MM.1S (cell line): ENCODE data around the gene PCYOX1L.

Experiments used
- DNase-seq: peaks from one replicate; pipeline ENCODE4 v3.0.0-alpha.2; 2015
- H2AFZ ChIP-seq: fragments of 300-600 bp; sonication (generic); 2 replicates; pipeline ENCODE4 v1.6.0; 2016; ENCODE audit warnings: antibody characterized with exemption, low read length
- H3F3A ChIP-seq: fragments of 300-600 bp; sonication (generic); 2 replicates; pipeline ENCODE4 v1.6.1; 2016; ENCODE audit warnings: mild to moderate bottlenecking, antibody characterized with exemption, low read length, moderate library complexity, mixed read lengths; ENCODE audit not compliant: insufficient read depth
- H3K27ac ChIP-seq: fragments of 300-600 bp; sonication (generic); 2 replicates; pipeline ENCODE4 v1.5.1; 2016; ENCODE audit warnings: mild to moderate bottlenecking, low read length
- H3K27me3 ChIP-seq: fragments of 300-600 bp; sonication (generic); replicated peaks from 2 replicates; pipeline ENCODE4 v1.6.0; 2016; ENCODE audit warnings: low read length; ENCODE audit not compliant: insufficient read depth
- H3K36me3 ChIP-seq: fragments of 300-600 bp; sonication (generic); replicated peaks from 2 replicates; pipeline ENCODE4 v1.6.1; 2016; ENCODE audit warnings: mild to moderate bottlenecking, low read length, mixed read lengths; ENCODE audit not compliant: insufficient read depth
- H3K4me1 ChIP-seq: fragments of 300-600 bp; sonication (generic); 2 replicates; pipeline ENCODE4 v1.6.1; 2016; ENCODE audit warnings: low read length, mixed read lengths
- H3K4me2 ChIP-seq: fragments of 300-600 bp; sonication (generic); 2 replicates; pipeline ENCODE4 v1.6.0; 2016; ENCODE audit warnings: low read depth, low read length
- H3K4me3 ChIP-seq: fragments of 300-600 bp; sonication (generic); 2 replicates; pipeline ENCODE4 v1.5.1; 2016; ENCODE audit warnings: low read length, mixed read lengths
- H3K79me2 ChIP-seq: fragments of 300-600 bp; sonication (generic); 2 replicates; pipeline ENCODE4 v1.6.1; 2016; ENCODE audit warnings: mixed run types, low read length, mixed read lengths
- H3K9ac ChIP-seq: fragments of 300-600 bp; sonication (generic); 2 replicates; pipeline ENCODE4 v1.6.1; 2016; ENCODE audit warnings: low read length, mixed read lengths
- H3K9me2 ChIP-seq: fragments of 300-600 bp; sonication (generic); replicated peaks from 2 replicates; pipeline ENCODE4 v1.6.1; 2016; ENCODE audit warnings: mild to moderate bottlenecking, low read length, mixed read lengths; ENCODE audit not compliant: insufficient read depth
- H3K9me3 ChIP-seq: fragments of 300-600 bp; sonication (generic); replicated peaks from 2 replicates; pipeline ENCODE4 v1.6.1; 2016; ENCODE audit warnings: mild to moderate bottlenecking, low read length, mixed read lengths; ENCODE audit not compliant: insufficient read depth
- H4K20me1 ChIP-seq: fragments of 300-600 bp; sonication (generic); 2 replicates; pipeline ENCODE4 v1.6.1; 2016; ENCODE audit warnings: mild to moderate bottlenecking, low read length, moderate library complexity, mixed read lengths; ENCODE audit not compliant: insufficient read depth
- CTCF ChIP-seq: fragments of 300-600 bp; sonication (generic); IDR thresholded peaks from 2 replicates; pipeline ENCODE4 v1.5.1; 2016; ENCODE audit warnings: antibody characterized with exemption, low read length, mixed read lengths
- EZH2 ChIP-seq: fragments of 300-600 bp; sonication (generic); optimal IDR thresholded peaks from 2 replicates; pipeline ENCODE3; 2017; ENCODE audit warnings: low read depth, mild to moderate bottlenecking, antibody characterized with exemption, low read length, mixed read lengths
- EZH2phosphoT487 ChIP-seq: fragments of 300-600 bp; sonication (generic); IDR thresholded peaks from 2 replicates; pipeline ENCODE4 v1.6.1; 2018; ENCODE audit warnings: antibody characterized with exemption, low read length

The PCYOX1L gene

DNA sequence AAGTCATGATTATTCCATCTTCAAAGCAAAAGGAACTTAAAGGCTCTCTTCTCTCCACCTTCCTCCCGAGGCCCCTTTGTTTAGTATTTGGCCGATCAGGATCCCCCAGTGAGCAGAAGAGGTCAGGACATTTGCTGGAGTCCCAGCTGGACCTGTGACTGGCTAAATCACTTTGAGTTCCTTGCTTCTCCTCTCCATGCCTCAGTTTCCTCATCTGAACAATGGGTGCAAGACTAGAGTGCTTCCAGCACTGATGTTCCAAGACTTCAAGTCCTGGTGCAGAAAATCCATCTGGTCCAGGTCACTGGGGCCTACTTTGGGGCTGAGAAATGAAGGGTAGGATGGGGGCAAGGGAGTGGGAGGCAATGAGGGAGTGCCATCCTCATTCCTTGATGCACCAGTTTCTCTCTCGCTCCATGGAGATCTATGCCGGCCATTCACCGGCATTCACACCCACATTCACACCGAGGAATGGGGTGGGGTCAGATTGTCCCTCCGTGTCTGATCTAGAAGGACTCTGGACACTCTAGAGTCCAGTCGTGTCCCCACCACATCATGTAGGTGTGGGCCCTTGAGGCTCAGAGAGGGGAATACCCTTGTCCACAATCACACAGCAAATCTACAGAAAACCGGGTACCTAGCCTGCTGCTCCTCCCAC lies 60.0 kb downstream of the PCYOX1L start:
- Histone ChIP-seq H3K4me2 (no peak overlapping the region), H3K27ac (no peak overlapping the region)

GRCh38 chr5:149418910-149419531 lies 61.2 kb downstream of the PCYOX1L start:
- Histone ChIP-seq H3K36me3 (no peaks in the 10 kb centered on the region), H3K9me2 (no peaks in the 10 kb centered on the region), H3K9ac (no peak overlapping the region), H2AFZ (no peak overlapping the region), H4K20me1 (no peaks in the 10 kb centered on the region), H3K4me1 (no peaks in the 10 kb centered on the region), H3K4me2 (no peak overlapping the region), H3F3A (no peaks in the 10 kb centered on the region), H3K79me2 (no peaks in the 10 kb centered on the region), H3K27me3 (no peaks in the 10 kb centered on the region), H3K4me3 (no peak overlapping the region), H3K27ac (no peak overlapping the region), H3K9me3 (no peaks in the 10 kb centered on the region)
- no peak for DNase-seq
- TF ChIP-seq EZH2 (no peak), EZH2phosphoT487 (no peak), CTCF (no peak)

More for the DNA sequence above, 60.0 kb downstream of the PCYOX1L start:
- Histone ChIP-seq H4K20me1 (no peaks in the 10 kb centered on the region), H3K79me2 (no peaks in the 10 kb centered on the region), H3K4me1 (no peaks in the 10 kb centered on the region), H2AFZ (no peak overlapping the region), H3K9me2 (no peaks in the 10 kb centered on the region), H3K36me3 (no peaks in the 10 kb centered on the region), H3K4me3 (no peak overlapping the region), H3F3A (no peaks in the 10 kb centered on the region), H3K27me3 (no peaks in the 10 kb centered on the region), H3K9ac (no peak overlapping the region), H3K9me3 (no peaks in the 10 kb centered on the region)
- no peak for DNase-seq
- no peak for TF ChIP-seq CTCF
- TF ChIP-seq EZH2, result no peak
- no peak for TF ChIP-seq EZH2phosphoT487
